Body of pancreas (tissue), 4 donors: ENCODE measurements around the gene ARSB.

Source experiments
- POLR2A ChIP-seq, 3 donors: fragments of 450-650 bp; IDR thresholded peaks; one replicate each; pipeline ENCODE4 v1.6.1; 2016; ENCODE audit warnings: antibody characterized with exemption in 3 of 3, mild to moderate bottlenecking in 2 of 3
- TF ChIP-seq, protein P1 (sequence below), 7 experiments: fragments of 450-650 bp in 4 of 7; fragments of 200-600 bp in 3 of 7; sonication (generic) in 3 of 7; IDR thresholded peaks; one replicate each; pipeline ENCODE4 v1.5.1; 2016 to 2019; ENCODE audit warnings: antibody characterized with exemption in 7 of 7

DNA sequence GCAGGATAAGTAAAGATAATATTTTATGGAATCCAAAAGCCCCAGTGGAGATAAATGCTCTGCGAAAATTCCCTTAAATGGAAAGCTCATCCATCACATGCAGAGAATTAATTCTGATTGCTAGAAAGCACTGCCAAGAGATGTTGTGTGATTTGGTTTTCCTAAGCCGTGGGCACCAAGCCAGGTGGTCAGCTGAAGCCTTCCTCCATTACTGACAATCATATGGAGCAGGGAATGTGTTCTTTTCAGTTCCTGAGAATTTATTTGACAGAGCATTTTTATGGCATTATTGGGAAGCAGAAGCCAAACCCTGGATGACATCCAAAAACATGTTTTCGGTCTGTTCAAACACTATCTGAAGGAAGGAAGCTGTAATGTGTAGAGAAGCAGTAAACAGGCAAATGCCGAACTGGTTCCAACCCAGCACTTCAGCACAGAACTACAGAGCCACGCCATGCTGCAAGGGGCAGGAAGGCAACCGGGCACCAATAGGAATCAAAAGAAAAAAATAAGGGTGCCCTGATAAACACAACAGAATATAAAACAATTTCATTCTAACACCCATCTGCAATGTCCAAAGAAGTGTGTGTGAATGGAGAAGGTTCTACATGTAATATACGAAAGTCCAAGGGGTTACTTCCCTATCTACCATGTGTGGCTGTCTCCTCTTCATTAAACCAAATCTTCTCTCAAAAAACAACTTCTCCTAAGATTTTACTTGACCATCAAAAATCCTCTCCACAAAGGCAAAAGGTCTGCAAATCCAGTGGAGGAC is 12.3 kb downstream of the ARSB start:
- TF ChIP-seq, protein P1, sequence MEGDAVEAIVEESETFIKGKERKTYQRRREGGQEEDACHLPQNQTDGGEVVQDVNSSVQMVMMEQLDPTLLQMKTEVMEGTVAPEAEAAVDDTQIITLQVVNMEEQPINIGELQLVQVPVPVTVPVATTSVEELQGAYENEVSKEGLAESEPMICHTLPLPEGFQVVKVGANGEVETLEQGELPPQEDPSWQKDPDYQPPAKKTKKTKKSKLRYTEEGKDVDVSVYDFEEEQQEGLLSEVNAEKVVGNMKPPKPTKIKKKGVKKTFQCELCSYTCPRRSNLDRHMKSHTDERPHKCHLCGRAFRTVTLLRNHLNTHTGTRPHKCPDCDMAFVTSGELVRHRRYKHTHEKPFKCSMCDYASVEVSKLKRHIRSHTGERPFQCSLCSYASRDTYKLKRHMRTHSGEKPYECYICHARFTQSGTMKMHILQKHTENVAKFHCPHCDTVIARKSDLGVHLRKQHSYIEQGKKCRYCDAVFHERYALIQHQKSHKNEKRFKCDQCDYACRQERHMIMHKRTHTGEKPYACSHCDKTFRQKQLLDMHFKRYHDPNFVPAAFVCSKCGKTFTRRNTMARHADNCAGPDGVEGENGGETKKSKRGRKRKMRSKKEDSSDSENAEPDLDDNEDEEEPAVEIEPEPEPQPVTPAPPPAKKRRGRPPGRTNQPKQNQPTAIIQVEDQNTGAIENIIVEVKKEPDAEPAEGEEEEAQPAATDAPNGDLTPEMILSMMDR (IDR thresholded peaks at IDR 0.05), result no peak
- TF ChIP-seq POLR2A (IDR thresholded peaks at IDR 0.05), result no peak
